Ishikawa (cell line): Measurements from ENCODE around the gene DAP.

Experiments used
- CEBPB ChIP-seq: IDR thresholded peaks from 2 replicates; pipeline ENCODE4 v1.6.1; 2012
- CREB1 ChIP-seq: IDR thresholded peaks from 2 replicates; pipeline ENCODE4 v1.6.1; 2012; ENCODE audit warnings: low read depth
- EGR1 ChIP-seq: IDR thresholded peaks from 2 replicates; pipeline ENCODE4 v1.6.1; 2012
- EP300 ChIP-seq: IDR thresholded peaks from 2 replicates; pipeline ENCODE4 v1.6.1; 2012; ENCODE audit warnings: borderline replicate concordance
- FOXM1 ChIP-seq: IDR thresholded peaks from 2 replicates; pipeline ENCODE4 v1.6.1; 2012; ENCODE audit warnings: low read depth, borderline replicate concordance
- MAX ChIP-seq: IDR thresholded peaks from 2 replicates; pipeline ENCODE4 v1.6.1; 2012
- NFIC ChIP-seq: IDR thresholded peaks from 2 replicates; pipeline ENCODE4 v1.6.1; 2012
- RAD21 ChIP-seq: IDR thresholded peaks from 2 replicates; pipeline ENCODE4 v1.6.1; 2012; ENCODE audit warnings: low read depth
- TAF1 ChIP-seq: IDR thresholded peaks from 2 replicates; pipeline ENCODE4 v1.6.1; 2012; ENCODE audit warnings: low read depth, mild to moderate bottlenecking
- TCF12 ChIP-seq: IDR thresholded peaks from 2 replicates; pipeline ENCODE4 v1.6.1; 2012; ENCODE audit warnings: low read depth
- TEAD4 ChIP-seq: IDR thresholded peaks from 2 replicates; pipeline ENCODE4 v1.6.1; 2012
- USF1 ChIP-seq: IDR thresholded peaks from 2 replicates; pipeline ENCODE4 v1.6.1; 2012
- YY1 ChIP-seq: IDR thresholded peaks from 2 replicates; pipeline ENCODE4 v1.6.1; 2012; ENCODE audit warnings: low read depth
- ZBTB7A ChIP-seq: IDR thresholded peaks from 2 replicates; pipeline ENCODE4 v1.6.1; 2012; ENCODE audit warnings: low read depth
- TF ChIP-seq, protein P1 (sequence below): IDR thresholded peaks from 2 replicates; pipeline ENCODE4 v1.6.1; 2012; ENCODE audit warnings: low read depth, mild to moderate bottlenecking

Gene DAP

GRCh38 chr5:10730043-10730351, 31.0 kb downstream of the DAP start:
- no peak for TF ChIP-seq TEAD4
- no peak for TF ChIP-seq USF1
- TF ChIP-seq NFIC, result no peak
- TF ChIP-seq YY1, result no peak
- no peak for TF ChIP-seq RAD21
- no peak for TF ChIP-seq EP300
- TF ChIP-seq, protein P1, sequence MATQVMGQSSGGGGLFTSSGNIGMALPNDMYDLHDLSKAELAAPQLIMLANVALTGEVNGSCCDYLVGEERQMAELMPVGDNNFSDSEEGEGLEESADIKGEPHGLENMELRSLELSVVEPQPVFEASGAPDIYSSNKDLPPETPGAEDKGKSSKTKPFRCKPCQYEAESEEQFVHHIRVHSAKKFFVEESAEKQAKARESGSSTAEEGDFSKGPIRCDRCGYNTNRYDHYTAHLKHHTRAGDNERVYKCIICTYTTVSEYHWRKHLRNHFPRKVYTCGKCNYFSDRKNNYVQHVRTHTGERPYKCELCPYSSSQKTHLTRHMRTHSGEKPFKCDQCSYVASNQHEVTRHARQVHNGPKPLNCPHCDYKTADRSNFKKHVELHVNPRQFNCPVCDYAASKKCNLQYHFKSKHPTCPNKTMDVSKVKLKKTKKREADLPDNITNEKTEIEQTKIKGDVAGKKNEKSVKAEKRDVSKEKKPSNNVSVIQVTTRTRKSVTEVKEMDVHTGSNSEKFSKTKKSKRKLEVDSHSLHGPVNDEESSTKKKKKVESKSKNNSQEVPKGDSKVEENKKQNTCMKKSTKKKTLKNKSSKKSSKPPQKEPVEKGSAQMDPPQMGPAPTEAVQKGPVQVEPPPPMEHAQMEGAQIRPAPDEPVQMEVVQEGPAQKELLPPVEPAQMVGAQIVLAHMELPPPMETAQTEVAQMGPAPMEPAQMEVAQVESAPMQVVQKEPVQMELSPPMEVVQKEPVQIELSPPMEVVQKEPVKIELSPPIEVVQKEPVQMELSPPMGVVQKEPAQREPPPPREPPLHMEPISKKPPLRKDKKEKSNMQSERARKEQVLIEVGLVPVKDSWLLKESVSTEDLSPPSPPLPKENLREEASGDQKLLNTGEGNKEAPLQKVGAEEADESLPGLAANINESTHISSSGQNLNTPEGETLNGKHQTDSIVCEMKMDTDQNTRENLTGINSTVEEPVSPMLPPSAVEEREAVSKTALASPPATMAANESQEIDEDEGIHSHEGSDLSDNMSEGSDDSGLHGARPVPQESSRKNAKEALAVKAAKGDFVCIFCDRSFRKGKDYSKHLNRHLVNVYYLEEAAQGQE, result no peak
- TF ChIP-seq CREB1, result no peak
- TF ChIP-seq TAF1, result no peak
- no peak for TF ChIP-seq ZBTB7A
- TF ChIP-seq FOXM1, result no peak
- no peak for TF ChIP-seq EGR1

DNA sequence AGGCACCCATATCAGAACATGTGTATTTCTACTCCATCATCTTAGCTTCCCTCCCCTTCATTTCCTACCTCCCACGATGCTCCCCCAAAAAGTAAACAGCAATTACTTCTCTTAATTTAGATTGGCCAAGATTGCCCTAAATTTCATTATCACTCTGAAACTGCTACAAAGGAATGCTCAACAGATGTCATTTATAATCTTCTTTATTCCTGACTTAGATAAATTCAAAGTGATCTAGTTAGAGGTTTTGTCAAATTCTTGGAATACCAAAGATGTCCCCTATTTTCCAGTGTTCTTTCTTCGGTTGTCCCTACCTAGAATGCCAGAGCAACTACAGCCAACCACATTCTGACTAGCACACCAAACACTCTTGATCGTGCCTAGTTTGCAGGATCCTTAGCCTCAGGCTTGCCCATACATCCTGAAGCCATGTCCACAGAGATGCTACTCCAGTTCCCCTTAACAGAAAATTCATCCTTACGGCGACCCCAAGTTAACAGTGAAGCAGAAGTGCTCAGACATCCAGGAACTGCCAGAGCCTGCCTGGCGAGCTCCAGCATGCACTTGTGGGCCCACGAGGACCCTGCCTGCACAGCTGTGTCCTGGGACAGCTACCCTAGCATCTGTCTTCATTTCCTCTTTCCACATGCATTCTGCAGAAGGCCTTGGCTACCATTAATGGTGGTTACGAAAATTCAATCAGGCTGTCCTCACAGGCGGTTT, 31.6 kb downstream of the DAP start:
- TF ChIP-seq ZBTB7A (no peak), USF1 (no peak), TAF1 (no peak), YY1 (no peak), CREB1 (no peak), EGR1 (no peak), EP300 (no peak), TCF12 (no peak), CEBPB (no peak), TEAD4 (no peak)
- TF ChIP-seq, protein P1, result no peak

- TF ChIP-seq TCF12, result no peak
- TF ChIP-seq, protein P1, result no peak
- no peak for TF ChIP-seq FOXM1
- TF ChIP-seq YY1, result no peak
- no peak for TF ChIP-seq ZBTB7A
- no peak for TF ChIP-seq RAD21
- TF ChIP-seq CEBPB, result no peak
- no peak for TF ChIP-seq USF1
- TF ChIP-seq MAX, result no peak
- TF ChIP-seq TAF1, result no peak
- no peak for TF ChIP-seq EGR1
- no peak for TF ChIP-seq TEAD4
- TF ChIP-seq EP300, result no peak
- TF ChIP-seq CREB1, result no peak
These were observed 32.4 kb downstream of the DAP start for GRCh38 chr5:10728679-10729078.

- no peak for TF ChIP-seq RAD21
- TF ChIP-seq TAF1, result no peak
- no peak for TF ChIP-seq EP300
- TF ChIP-seq EGR1, result no peak
- TF ChIP-seq TCF12, result no peak
- no peak for TF ChIP-seq ZBTB7A
- TF ChIP-seq NFIC, result no peak
- no peak for TF ChIP-seq CREB1
- TF ChIP-seq USF1, result no peak
- no peak for TF ChIP-seq FOXM1
- no peak for TF ChIP-seq CEBPB
- TF ChIP-seq MAX, result no peak
- no peak for TF ChIP-seq YY1
- TF ChIP-seq, protein P1, result no peak
- no peak for TF ChIP-seq TEAD4
These were observed 33.2 kb downstream of the DAP start for GRCh38 chr5:10727861-10728260.
